GM18507 (cell line): ENCODE measurements around the gene PSRC1.

Experiments used
- DNase-seq: peaks from one replicate; pipeline ENCODE4 v3.0.0; 2011; ENCODE audit warnings: low read depth; ENCODE audit not compliant: insufficient read length; ENCODE audit errors: extremely low spot score
- FAIRE-seq: peaks from 2 replicates; lab custom pipeline; 2011; peaks lifted over from hg19 to GRCh38; lab: Jason Lieb, UNC

PSRC1 gene

DNA sequence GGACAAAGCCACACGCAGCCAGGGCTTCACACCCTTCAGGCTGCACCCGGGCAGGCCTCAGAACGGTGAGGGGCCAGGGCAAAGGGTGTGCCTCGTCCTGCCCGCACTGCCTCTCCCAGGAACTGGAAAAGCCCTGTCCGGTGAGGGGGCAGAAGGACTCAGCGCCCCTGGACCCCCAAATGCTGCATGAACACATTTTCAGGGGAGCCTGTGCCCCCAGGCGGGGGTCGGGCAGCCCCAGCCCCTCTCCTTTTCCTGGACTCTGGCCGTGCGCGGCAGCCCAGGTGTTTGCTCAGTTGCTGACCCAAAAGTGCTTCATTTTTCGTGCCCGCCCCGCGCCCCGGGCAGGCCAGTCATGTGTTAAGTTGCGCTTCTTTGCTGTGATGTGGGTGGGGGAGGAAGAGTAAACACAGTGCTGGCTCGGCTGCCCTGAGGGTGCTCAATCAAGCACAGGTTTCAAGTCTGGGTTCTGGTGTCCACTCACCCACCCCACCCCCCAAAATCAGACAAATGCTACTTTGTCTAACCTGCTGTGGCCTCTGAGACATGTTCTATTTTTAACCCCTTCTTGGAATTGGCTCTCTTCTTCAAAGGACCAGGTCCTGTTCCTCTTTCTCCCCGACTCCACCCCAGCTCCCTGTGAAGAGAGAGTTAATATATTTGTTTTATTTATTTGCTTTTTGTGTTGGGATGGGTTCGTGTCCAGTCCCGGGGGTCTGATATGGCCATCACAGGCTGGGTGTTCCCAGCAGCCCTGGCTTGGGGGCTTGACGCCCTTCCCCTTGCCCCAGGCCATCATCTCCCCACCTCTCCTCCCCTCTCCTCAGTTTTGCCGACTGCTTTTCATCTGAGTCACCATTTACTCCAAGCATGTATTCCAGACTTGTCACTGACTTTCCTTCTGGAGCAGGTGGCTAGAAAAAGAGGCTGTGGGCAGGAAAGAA, 8.1 kb downstream of the PSRC1 start:
- no peak for DNase-seq
- FAIRE-seq, result no peak

- no peak for FAIRE-seq
These were observed 9.2 kb downstream of the PSRC1 start for GRCh38 chr1:109273570-109274288.

DNA sequence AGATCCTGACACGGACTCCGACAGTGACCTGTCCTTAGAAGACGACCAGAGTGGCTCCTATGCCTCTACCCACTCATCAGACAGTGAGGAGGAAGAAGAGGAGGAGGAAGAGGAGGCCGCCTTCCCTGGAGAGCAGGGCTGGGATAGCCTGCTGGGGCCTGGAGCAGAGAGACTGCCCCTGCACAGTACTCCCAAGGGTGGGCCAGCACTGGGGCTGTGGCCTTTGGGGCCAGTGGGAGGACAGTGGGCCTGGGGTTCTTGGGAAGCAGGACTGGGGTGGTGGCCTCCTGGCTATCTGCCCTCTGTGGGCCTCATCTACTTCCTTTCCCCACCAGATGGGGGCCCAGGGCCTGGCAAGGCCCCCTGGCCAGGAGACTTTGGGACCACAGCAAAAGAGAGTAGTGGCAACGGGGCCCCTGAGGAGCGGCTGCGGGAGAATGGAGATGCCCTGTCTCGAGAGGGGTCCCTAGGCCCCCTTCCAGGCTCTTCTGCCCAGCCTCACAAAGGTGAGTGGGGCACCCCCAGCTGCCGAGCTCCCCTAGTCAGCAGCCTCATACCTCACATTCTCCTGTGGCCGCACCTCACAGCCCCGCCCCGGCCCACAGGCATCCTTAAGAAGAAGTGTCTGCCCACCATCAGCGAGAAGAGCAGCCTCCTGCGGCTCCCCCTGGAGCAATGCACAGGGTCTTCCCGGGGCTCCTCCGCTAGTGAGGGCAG, 10.0 kb downstream of the PSRC1 start:
- DNase-seq, result no peak
- FAIRE-seq, result no peak

More at GRCh38 chr1:109273570-109274288, 9.2 kb downstream of the PSRC1 start:
- no peak for DNase-seq

GRCh38 chr1:109272021-109272799, 10.7 kb downstream of the PSRC1 start:
- FAIRE-seq (no peak), DNase-seq (no peak)

- FAIRE-seq, result no peak
- DNase-seq, result no peak
These were observed 11.5 kb downstream of the PSRC1 start for GRCh38 chr1:109271458-109271857.

GRCh38 chr1:109270623-109271317, 12.2 kb downstream of the PSRC1 start:
- DNase-seq (no peak), FAIRE-seq (no peak)

- FAIRE-seq, result no peak
- no peak for DNase-seq
These were observed 12.8 kb downstream of the PSRC1 start for GRCh38 chr1:109269981-109270622.

DNA sequence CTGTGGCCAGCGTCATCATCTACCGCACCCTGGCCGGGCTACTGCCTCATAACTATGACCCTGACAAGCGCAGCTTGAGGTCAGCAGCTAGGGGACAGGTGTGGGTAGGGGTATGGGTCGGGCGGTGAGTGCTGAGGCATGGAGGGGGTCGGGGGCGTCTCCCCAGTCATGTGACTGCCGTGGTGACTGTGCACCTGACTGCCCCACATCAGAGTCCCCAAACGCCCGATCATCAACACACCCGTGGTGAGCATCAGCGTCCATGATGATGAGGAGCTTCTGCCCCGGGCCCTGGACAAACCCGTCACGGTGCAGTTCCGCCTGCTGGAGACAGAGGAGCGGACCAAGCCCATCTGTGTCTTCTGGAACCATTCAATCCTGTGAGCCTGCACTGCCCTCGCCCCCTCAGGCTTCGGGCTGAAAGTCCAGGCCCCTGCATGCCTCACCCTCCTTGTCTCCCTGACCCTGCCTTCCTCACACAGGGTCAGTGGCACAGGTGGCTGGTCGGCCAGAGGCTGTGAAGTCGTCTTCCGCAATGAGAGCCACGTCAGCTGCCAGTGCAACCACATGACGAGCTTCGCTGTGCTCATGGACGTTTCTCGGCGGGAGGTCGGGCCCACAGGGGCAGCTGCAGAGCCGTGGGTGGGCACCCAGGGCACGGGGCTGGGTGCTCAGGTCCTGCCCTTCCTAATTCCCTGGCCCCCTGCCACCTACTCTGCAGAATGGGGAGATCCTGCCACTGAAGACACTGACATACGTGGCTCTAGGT, 13.5 kb downstream of the PSRC1 start:
- FAIRE-seq (no peak), DNase-seq (no peak)

- FAIRE-seq (no peak), DNase-seq (no peak)
These were observed 14.3 kb downstream of the PSRC1 start for GRCh38 chr1:109268431-109269211.

GRCh38 chr1:109267743-109268300, 15.1 kb downstream of the PSRC1 start:
- DNase-seq (no peak), FAIRE-seq (no peak)

GRCh38 chr1:109266965-109267364, 16.0 kb downstream of the PSRC1 start:
- FAIRE-seq, result no peak
- DNase-seq, result no peak

GRCh38 chr1:109265741-109266330, 17.1 kb downstream of the PSRC1 start:
- FAIRE-seq, result no peak

DNA sequence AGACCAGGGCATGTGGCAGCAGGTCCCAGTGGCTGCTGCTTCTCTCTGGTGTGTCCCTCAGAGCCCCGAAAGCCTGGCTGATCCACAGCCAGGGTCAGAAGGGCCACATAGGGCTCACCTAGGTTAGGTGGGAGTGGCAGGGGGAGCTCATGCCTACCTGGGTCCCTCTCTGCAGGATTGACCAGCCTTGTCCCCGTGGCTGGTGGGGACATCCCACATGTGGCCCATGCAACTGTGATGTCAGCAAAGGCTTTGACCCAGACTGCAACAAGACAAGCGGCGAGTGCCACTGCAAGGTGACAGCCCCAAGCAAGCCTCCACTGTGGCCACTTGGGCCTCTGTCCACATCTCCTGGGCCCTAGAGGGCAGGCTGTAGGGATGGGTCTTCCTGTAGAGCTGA, 17.9 kb downstream of the PSRC1 start:
- no peak for FAIRE-seq

More at GRCh38 chr1:109265741-109266330, 17.1 kb downstream of the PSRC1 start:
- no peak for DNase-seq

GRCh38 chr1:109264379-109264755, 18.6 kb downstream of the PSRC1 start:
- no peak for FAIRE-seq
- DNase-seq, result no peak

More for the DNA sequence above, 17.9 kb downstream of the PSRC1 start:
- no peak for DNase-seq

GRCh38 chr1:109263597-109264378, 19.2 kb downstream of the PSRC1 start:
- peak; percentile 73 for DNase-seq
- FAIRE-seq, result peak; percentile 78
